Spleen (tissue), 11 donors: ENCODE measurements around the gene IFT88. TPM values are rescaled to one million over a fixed set of nuclear protein-coding genes. Genes with fewer than 3 reads are reported as not detected.

Experiments used
- DNase-seq: peaks from one replicate; pipeline ENCODE4 v3.0.0-alpha.2; 2020
- H3K27ac ChIP-seq, 8 donors: fragments of 200-600 bp; sonication (generic) in 7 of 8; 1 replicate in 4 of 8; 2 replicates in 4 of 8; pipeline versions ENCODE4 v1.5.0 to v1.8.0; 2016 to 2021; ENCODE audit warnings: inconsistent platforms in 4 of 8, mild to moderate bottlenecking in 4 of 8, moderate library complexity in 1 of 8
- H3K27me3 ChIP-seq, 7 donors: fragments of 200-600 bp; sonication (generic) in 6 of 7; replicated peaks in 1 of 7; 1 replicate in 4 of 7; 2 replicates in 3 of 7; pipeline versions ENCODE4 v1.5.0 to v1.8.0; 2016 to 2021; ENCODE audit warnings: inconsistent platforms in 3 of 7, mild to moderate bottlenecking in 1 of 7
- H3K36me3 ChIP-seq, 6 donors: fragments of 200-600 bp; sonication (generic) in 5 of 6; 1 replicate in 4 of 6; 2 replicates in 2 of 6; pipeline versions ENCODE4 v1.5.0 to v1.8.0; 2016 to 2021; ENCODE audit warnings: inconsistent platforms in 2 of 6
- H3K4me1 ChIP-seq, 6 donors: fragments of 200-600 bp; sonication (generic) in 5 of 6; 1 replicate in 3 of 6; 2 replicates in 3 of 6; pipeline versions ENCODE4 v1.5.0 to v1.8.0; 2016 to 2021; ENCODE audit warnings: inconsistent platforms in 3 of 6
- H3K4me3 ChIP-seq, 8 donors: fragments of 200-600 bp; sonication (generic) in 7 of 8; 1 replicate in 4 of 8; 2 replicates in 4 of 8; pipeline versions ENCODE4 v1.5.0 to v1.8.0; 2016 to 2021; ENCODE audit warnings: inconsistent platforms in 4 of 8, mild to moderate bottlenecking in 4 of 8, moderate library complexity in 2 of 8
- H3K9me3 ChIP-seq, 8 donors: fragments of 200-600 bp; sonication (generic) in 7 of 8; 1 replicate in 4 of 8; 2 replicates in 4 of 8; pipeline versions ENCODE4 v1.5.0 to v1.8.0; 2016 to 2021; ENCODE audit warnings: inconsistent platforms in 4 of 8
- POLR2A ChIP-seq, 3 donors: fragments of 450-650 bp; IDR thresholded peaks; one replicate each; pipeline ENCODE4 v1.5.1; 2017; ENCODE audit warnings: antibody characterized with exemption in 3 of 3, mild to moderate bottlenecking in 1 of 3
- POLR2AphosphoS5 ChIP-seq, 3 donors: sonication (generic); formaldehyde crosslinking; IDR thresholded peaks; one replicate each; pipeline ENCODE4 v1.5.1; 2017; ENCODE audit warnings: antibody characterized with exemption in 3 of 3
- WGBS, 5 donors: extraction: QIAGEN DNeasy Blood & Tissue Kit in 3 of 5; methylation state at CpG; one replicate each; pipeline versions ENCODE4 v1.1.5 to v1.1.7; 2013 to 2018; 5-methylcytosine and 5-hydroxymethylcytosine counted together
- intact Hi-C: fragments of 100-400 bp; cut with DNase I; formaldehyde crosslinking; loops from one replicate; pipeline ENCODE4 v1.15.0; 2023; ENCODE audit warnings: low total_unique reads
- polyA plus RNA-seq, 3 donors: library from polyadenylated mRNA; stranded (reverse); fragments of 200-250 nt; gene quantifications; one replicate each; pipeline ENCODE4 v1.2.1, GENCODE V29; 2013
- total RNA-seq, 7 donors: library from RNA; depleted of rRNA in 3 of 7; stranded (reverse); fragments of >200 nt in 3 of 7; fragmentation: NEBNext Ultra II Directional in 4 of 7; extraction: Animal tissue kit (Norgen Biotek cat#: 25700) in 4 of 7; gene quantifications; one replicate each; pipeline versions ENCODE4 v1.1.0 to v1.2.1, GENCODE V29; 2016 to 2021
- TF ChIP-seq, protein P1 (sequence below), 11 experiments: fragments of 200-600 bp in 7 of 11; fragments of 450-650 bp in 4 of 11; sonication (generic) in 4 of 11; IDR thresholded peaks in 8 of 11; conservative IDR thresholded peaks in 3 of 11; 1 replicate in 7 of 11; 2 replicates in 4 of 11; pipeline versions ENCODE4 v1.4.0 to v1.8.0; 2016 to 2021; ENCODE audit warnings: antibody characterized with exemption in 11 of 11, inconsistent platforms in 4 of 11, mild to moderate bottlenecking in 1 of 11
- donor health status: healthy with polysubstance abuse.
- donor health status: DM: no; HTN: no; CAD: no; lungs with moderate emphysema.
- donor health status: DM: no; HTN: no; CAD: no.
- donor health status: Bipolar disorder and iron deficiency.
- donor health status: healthy.
- donor health status: DM: no; HTN: no; CAD: no.
- donor health status: DM: yes; HTN: yes; CAD: no.

The IFT88 gene
- total and polyA plus RNA-seq, 10 donors = 7.7 to 25.5 (median 13.6) TPM

DNA sequence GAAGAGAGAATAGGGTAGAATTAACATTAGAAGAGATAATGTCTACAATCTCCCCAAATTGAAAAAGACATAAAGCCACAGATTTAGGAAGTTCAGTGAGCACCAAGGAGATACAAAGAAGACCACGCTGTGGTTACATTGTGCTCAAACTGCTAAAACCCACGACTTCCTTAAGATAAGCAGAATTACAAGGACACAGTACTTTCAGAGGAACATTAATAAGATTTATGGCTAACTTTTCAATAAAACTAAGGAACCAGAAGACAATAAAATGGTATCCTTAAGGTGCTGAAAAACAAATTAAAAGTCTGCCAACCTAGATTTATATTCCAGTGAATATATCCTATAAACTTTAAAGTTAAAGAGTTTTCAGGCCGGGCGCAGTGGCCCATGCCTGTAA is 129.1 kb downstream of the IFT88 start:
- 44 to 50% (median 46%) methylated on average over 4 of the region's 4 CpGs for WGBS, 5 donors

DNA sequence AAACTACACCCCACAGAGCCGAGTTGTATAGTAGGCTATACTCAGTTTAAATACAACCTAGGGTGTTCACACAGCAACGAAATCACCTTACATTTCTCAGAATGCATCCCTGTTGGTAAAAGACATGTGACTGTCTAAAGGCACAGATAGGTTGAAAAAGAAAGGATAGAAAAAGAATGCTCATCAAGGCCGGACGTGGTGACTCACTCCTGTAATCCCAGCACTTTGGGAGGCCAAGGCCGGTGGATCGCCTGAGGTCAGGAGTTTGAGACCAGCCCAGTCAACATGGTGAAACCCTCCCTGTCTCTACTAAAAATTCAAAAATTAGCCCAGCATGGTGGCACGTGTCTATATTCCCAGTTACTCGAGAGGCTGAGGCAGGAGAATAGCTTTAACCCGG is 132.8 kb downstream of the IFT88 start:
- Histone ChIP-seq H3K4me1 (peaks cover 0 to 26% (median 18%) of the 10 kb centered on the region in 6 donors), H3K36me3 (no peaks in the 10 kb centered on the region), H3K4me3 (no peak overlapping the region), H3K9me3 (no peaks in the 10 kb centered on the region), H3K27me3 (peaks cover 0 to 58% (median 34%) of the 10 kb centered on the region in 7 donors), H3K27ac (no peak overlapping the region)
- intact Hi-C loops = loop anchor here (10.0 kb wide), 1 partner anchor 205 kb away; no protein-coding TSS in a partner anchor
- 84 to 92% (median 86%) methylated on average over 9 of the region's 9 CpGs for WGBS, 5 donors
- no peak for DNase-seq
- no peak for TF ChIP-seq POLR2AphosphoS5 (IDR thresholded peaks at IDR 0.05)
- TF ChIP-seq, protein P1, sequence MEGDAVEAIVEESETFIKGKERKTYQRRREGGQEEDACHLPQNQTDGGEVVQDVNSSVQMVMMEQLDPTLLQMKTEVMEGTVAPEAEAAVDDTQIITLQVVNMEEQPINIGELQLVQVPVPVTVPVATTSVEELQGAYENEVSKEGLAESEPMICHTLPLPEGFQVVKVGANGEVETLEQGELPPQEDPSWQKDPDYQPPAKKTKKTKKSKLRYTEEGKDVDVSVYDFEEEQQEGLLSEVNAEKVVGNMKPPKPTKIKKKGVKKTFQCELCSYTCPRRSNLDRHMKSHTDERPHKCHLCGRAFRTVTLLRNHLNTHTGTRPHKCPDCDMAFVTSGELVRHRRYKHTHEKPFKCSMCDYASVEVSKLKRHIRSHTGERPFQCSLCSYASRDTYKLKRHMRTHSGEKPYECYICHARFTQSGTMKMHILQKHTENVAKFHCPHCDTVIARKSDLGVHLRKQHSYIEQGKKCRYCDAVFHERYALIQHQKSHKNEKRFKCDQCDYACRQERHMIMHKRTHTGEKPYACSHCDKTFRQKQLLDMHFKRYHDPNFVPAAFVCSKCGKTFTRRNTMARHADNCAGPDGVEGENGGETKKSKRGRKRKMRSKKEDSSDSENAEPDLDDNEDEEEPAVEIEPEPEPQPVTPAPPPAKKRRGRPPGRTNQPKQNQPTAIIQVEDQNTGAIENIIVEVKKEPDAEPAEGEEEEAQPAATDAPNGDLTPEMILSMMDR (IDR thresholded peaks at IDR 0.05 in 8 of 11, conservative IDR thresholded peaks at IDR 0.05 in 3 of 11) = no peak
- no peak for TF ChIP-seq POLR2A (IDR thresholded peaks at IDR 0.05)

More for the DNA sequence above, 129.1 kb downstream of the IFT88 start:
- peaks cover 0 to 12% (median 5%) of the 10 kb centered on the region in 6 donors for H3K36me3 ChIP-seq
- intact Hi-C loops = no loop called here
- H3K27me3 ChIP-seq = peaks cover 0 to 34% (median 10%) of the 10 kb centered on the region in 7 donors
- DNase-seq = no peak
- no peak overlapping the region for H3K27ac ChIP-seq
- H3K4me3 ChIP-seq = no peak overlapping the region
- TF ChIP-seq POLR2AphosphoS5 (IDR thresholded peaks at IDR 0.05) (no peak), POLR2A (IDR thresholded peaks at IDR 0.05) (no peak)
- TF ChIP-seq, protein P1 (IDR thresholded peaks at IDR 0.05 in 8 of 11, conservative IDR thresholded peaks at IDR 0.05 in 3 of 11) = no peak
- H3K4me1 ChIP-seq = no peaks in the 10 kb centered on the region
- no peaks in the 10 kb centered on the region for H3K9me3 ChIP-seq

DNA sequence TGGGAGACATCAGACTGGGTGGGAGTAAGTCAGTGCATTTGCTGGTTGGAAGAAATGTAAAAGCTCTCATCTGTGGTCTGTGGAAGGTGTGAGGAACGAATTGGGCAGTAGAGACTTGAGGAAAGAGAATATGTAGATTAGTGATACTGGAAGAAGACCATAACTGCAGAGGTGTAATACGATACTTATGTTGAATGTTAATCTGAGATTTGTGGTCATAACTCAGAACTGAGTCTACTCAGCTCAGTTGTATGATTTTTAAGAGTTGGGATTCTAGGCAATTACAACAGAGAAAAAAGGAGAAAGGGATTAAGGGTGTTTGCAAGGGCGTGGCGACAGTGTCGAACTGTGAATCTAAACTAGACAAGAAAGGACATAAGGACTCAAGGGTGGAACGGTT is 133.3 kb downstream of the IFT88 start:
- no peak overlapping the region for H3K4me3 ChIP-seq
- 87 to 94% (median 88%) methylated on average over 6 of the region's 6 CpGs for WGBS, 5 donors
- TF ChIP-seq POLR2AphosphoS5 (IDR thresholded peaks at IDR 0.05) (no peak), POLR2A (IDR thresholded peaks at IDR 0.05) (no peak)
- TF ChIP-seq, protein P1 (IDR thresholded peaks at IDR 0.05 in 8 of 11, conservative IDR thresholded peaks at IDR 0.05 in 3 of 11) = no peak
- intact Hi-C loops = loop anchor here (10.0 kb wide), 1 partner anchor 205 kb away; no protein-coding TSS in a partner anchor
- no peaks in the 10 kb centered on the region for H3K36me3 ChIP-seq
- no peak overlapping the region for H3K27ac ChIP-seq
- no peaks in the 10 kb centered on the region for H3K9me3 ChIP-seq
- H3K4me1 ChIP-seq = peaks cover 0 to 26% (median 18%) of the 10 kb centered on the region in 6 donors
- H3K27me3 ChIP-seq = peaks cover 0 to 58% (median 34%) of the 10 kb centered on the region in 7 donors
- DNase-seq = no peak

DNA sequence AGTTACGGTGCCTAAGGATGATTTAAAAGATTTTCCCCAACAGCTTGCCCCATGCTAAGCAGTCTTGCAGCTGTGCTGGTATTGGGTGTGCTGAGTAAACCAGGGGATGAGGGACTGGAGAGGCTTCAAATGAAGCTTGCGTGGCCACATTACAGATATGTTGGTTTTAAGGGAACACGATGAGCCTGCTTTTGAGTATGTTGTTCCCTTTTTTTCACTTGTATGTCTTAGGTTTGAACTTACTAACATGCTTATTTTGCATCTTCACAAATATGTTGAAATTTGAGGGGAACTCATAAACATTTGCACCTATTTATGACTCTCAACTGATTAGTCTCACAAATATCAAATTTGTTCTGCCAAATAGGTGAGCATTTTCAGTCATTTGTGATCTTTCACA is 134.5 kb downstream of the IFT88 start:
- DNase-seq = no peak
- no peak for TF ChIP-seq POLR2AphosphoS5 (IDR thresholded peaks at IDR 0.05)
- TF ChIP-seq, protein P1 (IDR thresholded peaks at IDR 0.05 in 8 of 11, conservative IDR thresholded peaks at IDR 0.05 in 3 of 11) = no peak
- TF ChIP-seq POLR2A (IDR thresholded peaks at IDR 0.05) = no peak
- no peak overlapping the region for H3K27ac ChIP-seq
- H3K4me1 ChIP-seq = peaks cover 0 to 26% (median 18%) of the 10 kb centered on the region in 6 donors
- no peak overlapping the region for H3K4me3 ChIP-seq
- no peaks in the 10 kb centered on the region for H3K36me3 ChIP-seq
- WGBS, 5 donors = 84 to 96% (median 92%) methylated on average over 3 of the region's 3 CpGs
- H3K9me3 ChIP-seq = no peaks in the 10 kb centered on the region
- peaks cover 0 to 54% (median 34%) of the 10 kb centered on the region in 7 donors for H3K27me3 ChIP-seq
- intact Hi-C loops = loop anchor here (10.0 kb wide), 1 partner anchor 207 kb away; no protein-coding TSS in a partner anchor
